Measurements from ENCODE around the gene SLC25A42.
A peak's percentile ranks its signal among the peaks of the same experiment; 100 is the strongest.

SLC25A42 gene

DNA sequence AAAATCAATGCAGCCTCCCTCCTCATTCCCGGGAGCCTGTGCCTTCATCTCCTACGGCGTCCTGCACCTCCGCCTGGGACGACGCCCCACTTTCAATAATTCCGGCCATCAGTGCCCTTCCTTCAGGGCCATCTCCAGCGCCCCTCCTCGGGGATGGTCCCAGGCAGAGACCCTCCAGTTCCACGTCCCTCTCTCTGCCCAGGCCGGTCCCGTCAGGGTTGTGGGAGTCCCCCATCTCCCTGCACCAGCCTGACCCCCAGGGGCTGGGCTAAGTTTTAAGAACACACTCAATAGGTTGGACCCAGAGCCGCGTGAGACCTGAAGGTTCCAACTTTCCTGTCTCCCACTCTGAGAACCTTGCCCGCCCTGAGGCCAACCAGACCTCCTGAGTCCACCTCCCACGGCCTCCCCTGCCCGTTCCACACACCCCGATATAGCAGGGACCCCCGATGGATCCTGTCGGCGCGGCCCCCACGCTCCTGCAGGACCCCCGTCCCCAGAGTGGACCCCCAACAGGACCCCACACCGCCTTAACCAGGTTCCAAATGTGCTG, 73.8 kb downstream of the SLC25A42 start:
- CTCF ChIA-PET = interaction anchor here (0.6 kb wide), 2 partner anchors 197 to 722 kb away, joined by 3 to 4 read pairs; no protein-coding TSS in a partner anchor
- H3K27ac ChIP-seq = peak overlapping the region; percentile 65
- TF ChIP-seq, protein P1, sequence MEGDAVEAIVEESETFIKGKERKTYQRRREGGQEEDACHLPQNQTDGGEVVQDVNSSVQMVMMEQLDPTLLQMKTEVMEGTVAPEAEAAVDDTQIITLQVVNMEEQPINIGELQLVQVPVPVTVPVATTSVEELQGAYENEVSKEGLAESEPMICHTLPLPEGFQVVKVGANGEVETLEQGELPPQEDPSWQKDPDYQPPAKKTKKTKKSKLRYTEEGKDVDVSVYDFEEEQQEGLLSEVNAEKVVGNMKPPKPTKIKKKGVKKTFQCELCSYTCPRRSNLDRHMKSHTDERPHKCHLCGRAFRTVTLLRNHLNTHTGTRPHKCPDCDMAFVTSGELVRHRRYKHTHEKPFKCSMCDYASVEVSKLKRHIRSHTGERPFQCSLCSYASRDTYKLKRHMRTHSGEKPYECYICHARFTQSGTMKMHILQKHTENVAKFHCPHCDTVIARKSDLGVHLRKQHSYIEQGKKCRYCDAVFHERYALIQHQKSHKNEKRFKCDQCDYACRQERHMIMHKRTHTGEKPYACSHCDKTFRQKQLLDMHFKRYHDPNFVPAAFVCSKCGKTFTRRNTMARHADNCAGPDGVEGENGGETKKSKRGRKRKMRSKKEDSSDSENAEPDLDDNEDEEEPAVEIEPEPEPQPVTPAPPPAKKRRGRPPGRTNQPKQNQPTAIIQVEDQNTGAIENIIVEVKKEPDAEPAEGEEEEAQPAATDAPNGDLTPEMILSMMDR (conservative IDR thresholded peaks at IDR 0.05; ENCODE audit: low read depth) = no peak

DNA sequence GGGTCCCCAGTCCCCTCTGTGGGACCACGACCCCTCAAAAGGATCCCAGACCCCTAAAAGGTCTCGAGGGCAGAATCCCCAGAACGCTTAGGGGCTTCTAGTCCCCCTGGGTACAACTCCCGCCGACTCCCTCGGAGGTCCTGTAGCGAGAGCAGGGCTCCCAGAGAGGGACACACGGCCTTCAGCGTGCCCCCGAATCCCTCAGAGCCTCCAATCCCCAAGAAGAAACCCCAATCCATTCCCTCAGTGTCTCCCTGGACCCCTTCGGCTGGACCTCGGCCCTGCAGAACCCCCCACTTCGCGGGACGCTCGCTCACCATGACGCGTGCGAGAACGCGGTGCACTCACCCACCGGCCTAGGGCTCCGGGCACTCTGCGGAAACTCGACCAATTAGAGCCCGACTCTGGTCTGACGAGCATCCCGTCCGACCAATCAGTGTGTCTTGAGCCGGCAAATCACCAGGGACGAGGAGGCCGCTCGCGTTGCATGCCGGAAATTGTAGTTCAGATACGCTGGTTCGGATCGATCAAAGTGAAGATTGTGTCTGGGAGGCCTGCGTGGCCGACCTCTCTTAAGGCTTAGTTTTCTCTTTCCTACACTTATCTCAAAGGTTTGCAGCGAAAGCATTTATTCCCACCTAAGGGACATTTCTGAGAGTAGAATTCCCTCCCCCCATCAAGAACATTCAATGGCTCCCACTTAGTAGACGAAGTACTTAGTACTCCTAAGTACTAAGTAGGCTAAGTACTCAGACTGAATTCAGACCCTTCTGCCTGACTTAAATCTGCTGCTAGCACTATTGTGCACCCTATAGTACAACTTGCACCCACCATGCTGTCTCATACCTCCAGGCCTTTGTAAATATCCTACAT, 74.6 kb downstream of the SLC25A42 start, which contains the start of gene TMEM161A:
Gene TMEM161A, minus strand, starts transcription at position 370 of the 873 bp plus-strand sequence. Its CDS starts 50 bp downstream, at position 320.
- ChIA-PET CTCF (interaction anchor here (0.5 to 1.3 kb wide), 3 partner anchors 10 to 378 kb away, joined by 3 to 5 read pairs (median 4); partner anchors contain the start of gene NDUFA13), POLR2A (ENCODE audit: low non-redundant PET) (no interaction called here)
- DNase-seq (ENCODE audit: low spot score) = peak; percentile 100
- TF ChIP-seq, protein P1 (conservative IDR thresholded peaks at IDR 0.05; ENCODE audit: low read depth) = no peak
- peak within 1 kb of the TSS; percentile 65 for H3K27ac ChIP-seq

More for the DNA sequence above, 73.8 kb downstream of the SLC25A42 start:
- DNase-seq (ENCODE audit: low spot score) = no peak
- POLR2A ChIA-PET (ENCODE audit: low non-redundant PET) = interaction anchor here (0.6 kb wide), 1 partner anchor 223 kb away, joined by 3 read pairs; no protein-coding TSS in a partner anchor

DNA sequence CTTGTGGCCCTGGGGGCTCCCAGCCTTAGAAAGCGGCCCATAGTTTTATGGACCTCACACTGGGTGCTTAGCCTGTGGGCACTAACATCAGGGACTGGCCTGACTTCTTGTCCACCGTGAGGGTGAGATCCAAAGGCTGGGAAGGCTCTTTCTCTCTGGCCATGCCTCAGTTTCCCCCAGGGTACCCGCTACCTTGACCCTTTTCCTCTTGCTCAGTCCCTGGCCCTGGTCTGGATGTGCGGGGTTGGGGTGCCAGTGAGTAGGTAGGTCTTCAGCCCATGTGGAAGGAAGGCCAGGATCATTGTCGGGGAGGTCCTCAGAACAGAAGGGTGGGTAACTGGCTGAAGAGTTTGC, 76.1 kb downstream of the SLC25A42 start:
- TF ChIP-seq, protein P1 (conservative IDR thresholded peaks at IDR 0.05; ENCODE audit: low read depth) = peak; percentile 72
- ChIA-PET CTCF (interaction anchor here (0.7 to 1.3 kb wide), 2 partner anchors 8 to 431 kb away, joined by 5 to 6 read pairs; no protein-coding TSS in a partner anchor), POLR2A (ENCODE audit: low non-redundant PET) (no interaction called here)
- DNase-seq (ENCODE audit: low spot score) = no peak
- no peak overlapping the region for H3K27ac ChIP-seq

DNA sequence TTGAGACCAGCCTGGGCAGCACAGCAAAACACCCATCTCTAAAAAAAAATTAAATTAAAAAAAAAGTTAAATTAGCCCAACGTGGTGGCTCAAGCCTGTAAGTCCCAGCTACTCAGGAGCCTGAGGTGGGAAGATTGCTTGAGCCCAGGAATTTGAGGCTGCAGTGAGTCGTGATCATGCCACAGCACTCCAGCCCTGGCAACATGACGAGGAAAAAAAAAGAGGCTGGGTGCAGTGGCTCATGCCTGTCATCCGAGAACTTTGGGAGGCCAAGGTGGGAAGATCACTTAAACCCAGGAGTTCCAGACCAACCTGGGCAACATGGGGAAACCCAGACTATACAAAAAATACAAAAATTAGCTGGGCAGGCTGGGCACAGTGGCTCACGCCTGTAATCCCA, 76.7 kb downstream of the SLC25A42 start:
- TF ChIP-seq, protein P1 (conservative IDR thresholded peaks at IDR 0.05; ENCODE audit: low read depth) = no peak
- no peak overlapping the region for H3K27ac ChIP-seq
- no peak for DNase-seq (ENCODE audit: low spot score)
- ChIA-PET POLR2A (ENCODE audit: low non-redundant PET) (no interaction called here), CTCF (interaction anchor here (0.6 to 0.7 kb wide), 5 partner anchors 17 to 447 kb away, joined by 3 to 8 read pairs (median 3); no protein-coding TSS in a partner anchor)

DNA sequence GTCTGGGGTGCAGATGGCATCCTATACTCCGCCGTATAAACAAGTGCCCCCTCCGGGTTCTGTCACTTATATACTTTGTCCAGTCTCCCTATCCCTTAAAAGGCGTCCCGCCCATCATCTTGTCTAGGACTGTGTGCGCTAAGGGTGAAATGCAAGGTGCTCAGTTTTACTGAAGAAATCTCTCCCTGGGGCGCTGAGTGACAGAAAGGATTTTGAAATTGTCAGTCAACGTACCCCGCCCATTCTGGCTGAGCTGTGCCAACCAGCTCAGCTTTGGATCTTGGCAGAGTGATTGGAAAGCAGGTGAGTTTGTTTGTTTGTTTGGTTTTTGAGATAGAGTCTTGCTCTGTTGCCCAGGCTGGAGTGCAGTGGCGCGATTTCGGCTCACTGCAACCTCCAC, 78.6 kb downstream of the SLC25A42 start:
- no peak overlapping the region for H3K27ac ChIP-seq
- DNase-seq (ENCODE audit: low spot score) = no peak
- ChIA-PET CTCF (no interaction called here), POLR2A (ENCODE audit: low non-redundant PET) (no interaction called here)
- TF ChIP-seq, protein P1 (conservative IDR thresholded peaks at IDR 0.05; ENCODE audit: low read depth) = no peak

DNA sequence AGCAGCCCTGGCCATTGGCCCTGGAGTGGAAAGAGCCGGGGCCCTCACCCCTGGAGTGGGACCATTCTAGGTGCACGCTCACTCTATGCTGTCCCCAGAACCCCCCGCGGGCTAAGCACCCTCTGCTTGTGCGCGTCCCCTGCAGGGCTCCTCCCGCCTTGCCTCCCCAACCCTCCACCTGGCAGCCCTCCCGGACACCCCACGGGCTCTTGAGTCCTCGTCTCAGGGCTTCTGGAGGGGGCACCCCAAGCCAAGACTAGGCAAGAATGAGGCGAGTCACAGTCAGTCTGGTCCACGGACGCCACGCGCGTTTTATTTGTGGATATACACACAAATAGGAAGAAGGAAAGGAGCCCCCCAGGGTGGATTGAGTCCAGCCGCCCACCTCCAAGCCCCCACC, 81.5 kb downstream of the SLC25A42 start:
- H3K27ac ChIP-seq = no peak overlapping the region
- ChIA-PET CTCF (interaction anchor here (0.5 to 2.1 kb wide), 15 partner anchors 11 to 1326 kb away, joined by 3 to 13 read pairs (median 4); no protein-coding TSS in a partner anchor), POLR2A (ENCODE audit: low non-redundant PET) (no interaction called here)
- TF ChIP-seq, protein P1 (conservative IDR thresholded peaks at IDR 0.05; ENCODE audit: low read depth) = no peak
- DNase-seq (ENCODE audit: low spot score) = no peak
